ENCODE measurements around the gene CDH2. TPM values are rescaled to one million over a fixed set of nuclear protein-coding genes. Genes with fewer than 3 reads are reported as not detected.

Gene CDH2
- total RNA-seq, 1 experiment from 2014 or later, result 34.0 TPM

GRCh38 chr18:28168725-28169124, 8.2 kb downstream of the CDH2 start:
- Histone ChIP-seq H2AFZ (ENCODE audit: low read length) (no peak overlapping the region), H3K27ac (ENCODE audit: low read length) (no peak overlapping the region), H3K79me2 (ENCODE audit: low read length) (peaks cover 95% of the 10 kb centered on the region), H3K4me3 (ENCODE audit: low read length) (no peak overlapping the region), H3K9me2 (replicated peaks; ENCODE audit: low read length) (no peaks in the 10 kb centered on the region), H4K20me1 (ENCODE audit: low read length) (0 out of 2 replicates have a peak, but pooled peaks cover under 1% of the 10 kb centered on the region), H3K36me3 (ENCODE audit: low read depth, low read length) (no peaks in the 10 kb centered on the region), H3K9ac (ENCODE audit: low read length) (no peak overlapping the region), H3K4me2 (ENCODE audit: low read length) (no peak overlapping the region), H3K9me3 (ENCODE audit: low read length) (no peaks in the 10 kb centered on the region), H3F3A (ENCODE audit: low read length, unreplicated experiment) (no peaks in the 10 kb centered on the region), H3K4me1 (ENCODE audit: insufficient read depth, low read length) (peaks cover 12% of the 10 kb centered on the region), H3K27me3 (ENCODE audit: low read length) (no peaks in the 10 kb centered on the region)
- ATAC-seq (no peak), DNase-seq (no peak)
- intact Hi-C loops (cut with micrococcal nuclease), result no loop called here
- no peak for TF ChIP-seq EZH2 (IDR thresholded peaks at IDR 0.05; ENCODE audit: low read length, unreplicated experiment)
- TF ChIP-seq CTCF (conservative IDR thresholded peaks at IDR 0.05; ENCODE audit: low read depth, low read length), result no peak
- TF ChIP-seq EZH2phosphoT487 (IDR thresholded peaks at IDR 0.05; ENCODE audit: borderline replicate concordance, low read length), result no peak
- BruUV-seq (replicated peaks), result no TSS peak
- ChIA-PET CTCF (no interaction called here), POLR2A (ENCODE audit: unreplicated experiment) (no interaction called here)

GRCh38 chr18:28167835-28168349, 9.0 kb downstream of the CDH2 start:
- H3K9me2 ChIP-seq (replicated peaks; ENCODE audit: low read length), result no peaks in the 10 kb centered on the region
- H3K27me3 ChIP-seq (ENCODE audit: low read length), result no peaks in the 10 kb centered on the region
- H3F3A ChIP-seq (ENCODE audit: low read length, unreplicated experiment), result no peaks in the 10 kb centered on the region
- ATAC-seq (no peak), DNase-seq (no peak)
- no TSS peak for BruUV-seq (replicated peaks)
- H3K9ac ChIP-seq (ENCODE audit: low read length), result no peak overlapping the region
- no peak overlapping the region for H3K4me2 ChIP-seq (ENCODE audit: low read length)
- H3K36me3 ChIP-seq (ENCODE audit: low read depth, low read length), result no peaks in the 10 kb centered on the region
- peaks cover 10% of the 10 kb centered on the region for H3K4me1 ChIP-seq (ENCODE audit: insufficient read depth, low read length)
- H4K20me1 ChIP-seq (ENCODE audit: low read length), result no peaks in the 10 kb centered on the region
- no peak overlapping the region for H2AFZ ChIP-seq (ENCODE audit: low read length)
- no peak overlapping the region for H3K27ac ChIP-seq (ENCODE audit: low read length)
- H3K79me2 ChIP-seq (ENCODE audit: low read length), result peaks cover 95% of the 10 kb centered on the region
- ChIA-PET CTCF (no interaction called here), POLR2A (ENCODE audit: unreplicated experiment) (no interaction called here)
- intact Hi-C loops (cut with micrococcal nuclease), result no loop called here
- no peak overlapping the region for H3K4me3 ChIP-seq (ENCODE audit: low read length)
- TF ChIP-seq CTCF (conservative IDR thresholded peaks at IDR 0.05; ENCODE audit: low read depth, low read length), result no peak
- TF ChIP-seq EZH2phosphoT487 (IDR thresholded peaks at IDR 0.05; ENCODE audit: borderline replicate concordance, low read length), result no peak
- TF ChIP-seq EZH2 (IDR thresholded peaks at IDR 0.05; ENCODE audit: low read length, unreplicated experiment), result no peak
- no peaks in the 10 kb centered on the region for H3K9me3 ChIP-seq (ENCODE audit: low read length)

- H3K36me3 ChIP-seq (ENCODE audit: low read depth, low read length), result no peaks in the 10 kb centered on the region
- H3F3A ChIP-seq (ENCODE audit: low read length, unreplicated experiment), result no peaks in the 10 kb centered on the region
- DNase-seq (no peak), ATAC-seq (no peak)
- no peak overlapping the region for H2AFZ ChIP-seq (ENCODE audit: low read length)
- ChIA-PET POLR2A (ENCODE audit: unreplicated experiment) (no interaction called here), CTCF (no interaction called here)
- H3K27me3 ChIP-seq (ENCODE audit: low read length), result no peaks in the 10 kb centered on the region
- no TSS peak for BruUV-seq (replicated peaks)
- no peak overlapping the region for H3K4me3 ChIP-seq (ENCODE audit: low read length)
- H3K9me2 ChIP-seq (replicated peaks; ENCODE audit: low read length), result no peaks in the 10 kb centered on the region
- peaks cover 18% of the 10 kb centered on the region for H3K4me1 ChIP-seq (ENCODE audit: insufficient read depth, low read length)
- no peaks in the 10 kb centered on the region for H4K20me1 ChIP-seq (ENCODE audit: low read length)
- H3K4me2 ChIP-seq (ENCODE audit: low read length), result no peak overlapping the region
- TF ChIP-seq EZH2 (IDR thresholded peaks at IDR 0.05; ENCODE audit: low read length, unreplicated experiment), result no peak
- no peak for TF ChIP-seq CTCF (conservative IDR thresholded peaks at IDR 0.05; ENCODE audit: low read depth, low read length)
- TF ChIP-seq EZH2phosphoT487 (IDR thresholded peaks at IDR 0.05; ENCODE audit: borderline replicate concordance, low read length), result no peak
- H3K9me3 ChIP-seq (ENCODE audit: low read length), result no peaks in the 10 kb centered on the region
- H3K79me2 ChIP-seq (ENCODE audit: low read length), result peaks cover 97% of the 10 kb centered on the region
- no peak overlapping the region for H3K9ac ChIP-seq (ENCODE audit: low read length)
- intact Hi-C loops (cut with micrococcal nuclease), result no loop called here
- no peak overlapping the region for H3K27ac ChIP-seq (ENCODE audit: low read length)
Measured at GRCh38 chr18:28164771-28165483, 12.0 kb downstream of the CDH2 start.

Measured in PC-3 (cell line).